HepG2 (cell line): ENCODE results near the gene CCDC180.

ENCODE experiments used
- CBX5 ChIP-seq: sonication (generic); formaldehyde crosslinking; IDR thresholded peaks from 2 replicates; pipeline ENCODE4 v1.4.0; 2020; ENCODE audit warnings: missing genetic modification reagents, borderline replicate concordance
- CTCF ChIP-seq: sonication (generic); formaldehyde crosslinking; IDR thresholded peaks from 2 replicates; pipeline ENCODE4 v1.5.0; 2020; ENCODE audit warnings: mild to moderate bottlenecking, missing genetic modification reagents, moderate library complexity
- EP300 ChIP-seq, 3 experiments: sonication (generic) in 1 of 3; formaldehyde crosslinking in 1 of 3; IDR thresholded peaks; 2 replicates each; pipeline versions ENCODE4 v1.5.1 to v1.6.1; 2011 to 2020; ENCODE audit warnings: low read depth in 2 of 3, low read length in 2 of 3, borderline replicate concordance in 1 of 3, improper control_type of control experiment in 1 of 3, mild to moderate bottlenecking in 1 of 3, missing genetic modification reagents in 1 of 3, moderate library complexity in 1 of 3
- ETS1 ChIP-seq: sonication (generic); formaldehyde crosslinking; IDR thresholded peaks from 2 replicates; pipeline ENCODE4 v1.4.0; 2020; ENCODE audit warnings: missing genetic modification reagents
- GPN1 ChIP-seq: sonication (generic); formaldehyde crosslinking; IDR thresholded peaks from 2 replicates; pipeline ENCODE4 v1.5.1; 2020; ENCODE audit warnings: missing genetic modification reagents, borderline replicate concordance
- MAF1 ChIP-seq: sonication (generic); formaldehyde crosslinking; IDR thresholded peaks from 2 replicates; pipeline ENCODE4 v1.5.0; 2020; ENCODE audit warnings: missing genetic modification reagents, borderline replicate concordance
- POLR2A ChIP-seq, 2 experiments: IDR thresholded peaks; 2 replicates each; pipeline ENCODE4 v1.6.1; 2011; ENCODE audit warnings: low read depth in 2 of 2, low read length in 2 of 2, mild to moderate bottlenecking in 1 of 2, moderate library complexity in 1 of 2; ENCODE audit not compliant: insufficient read depth in 1 of 2
- ZKSCAN1 ChIP-seq: fragments of 150-350 bp; IDR thresholded peaks from 2 replicates; pipeline ENCODE4 v1.6.1; 2014; ENCODE audit warnings: low read length
- ZNF562 ChIP-seq: sonication (generic); formaldehyde crosslinking; IDR thresholded peaks from 2 replicates; pipeline ENCODE4 v1.8.0; 2022; ENCODE audit warnings: missing genetic modification reagents, borderline replicate concordance
- ZNF850 ChIP-seq: sonication (generic); formaldehyde crosslinking; conservative IDR thresholded peaks from 2 replicates; pipeline ENCODE4 v1.9.0; 2021; ENCODE audit warnings: mild to moderate bottlenecking, missing genetic modification reagents
- TF ChIP-seq, protein P1 (sequence below): sonication (generic); formaldehyde crosslinking; IDR thresholded peaks from 2 replicates; pipeline ENCODE4 v1.4.0; 2020; ENCODE audit warnings: missing genetic modification reagents
- TF ChIP-seq, protein P2 (sequence below): sonication (generic); formaldehyde crosslinking; IDR thresholded peaks from 2 replicates; pipeline ENCODE4 v1.8.0; 2023; ENCODE audit warnings: mild to moderate bottlenecking, missing genetic modification reagents

- TF ChIP-seq, protein P1, sequence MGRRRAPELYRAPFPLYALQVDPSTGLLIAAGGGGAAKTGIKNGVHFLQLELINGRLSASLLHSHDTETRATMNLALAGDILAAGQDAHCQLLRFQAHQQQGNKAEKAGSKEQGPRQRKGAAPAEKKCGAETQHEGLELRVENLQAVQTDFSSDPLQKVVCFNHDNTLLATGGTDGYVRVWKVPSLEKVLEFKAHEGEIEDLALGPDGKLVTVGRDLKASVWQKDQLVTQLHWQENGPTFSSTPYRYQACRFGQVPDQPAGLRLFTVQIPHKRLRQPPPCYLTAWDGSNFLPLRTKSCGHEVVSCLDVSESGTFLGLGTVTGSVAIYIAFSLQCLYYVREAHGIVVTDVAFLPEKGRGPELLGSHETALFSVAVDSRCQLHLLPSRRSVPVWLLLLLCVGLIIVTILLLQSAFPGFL = no peak
- no peak for TF ChIP-seq GPN1 (CRISPR knock-in tag)
- TF ChIP-seq, protein P2, sequence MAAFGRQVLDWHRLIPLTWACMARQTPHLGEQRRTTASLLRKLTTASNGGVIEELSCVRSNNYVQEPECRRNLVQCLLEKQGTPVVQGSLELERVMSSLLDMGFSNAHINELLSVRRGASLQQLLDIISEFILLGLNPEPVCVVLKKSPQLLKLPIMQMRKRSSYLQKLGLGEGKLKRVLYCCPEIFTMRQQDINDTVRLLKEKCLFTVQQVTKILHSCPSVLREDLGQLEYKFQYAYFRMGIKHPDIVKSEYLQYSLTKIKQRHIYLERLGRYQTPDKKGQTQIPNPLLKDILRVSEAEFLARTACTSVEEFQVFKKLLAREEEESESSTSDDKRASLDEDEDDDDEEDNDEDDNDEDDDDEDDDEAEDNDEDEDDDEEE (CRISPR knock-in tag) = no peak
- TF ChIP-seq ZNF562 = no peak
- no peak for TF ChIP-seq ETS1 (CRISPR knock-in tag)
- TF ChIP-seq CBX5 (CRISPR knock-in tag) = no peak
- TF ChIP-seq MAF1 (CRISPR knock-in tag) = no peak
- TF ChIP-seq ZNF850 (CRISPR knock-in tag) = no peak
- no peak for TF ChIP-seq POLR2A (IDR thresholded peaks at IDR 0.05; ENCODE audit: insufficient read depth in 1 of 2, low read depth in 2 of 2, low read length in 2 of 2)
- no peak for TF ChIP-seq CTCF (CRISPR knock-in tag)
- no peak for TF ChIP-seq ZKSCAN1
- no peak for TF ChIP-seq EP300 (IDR thresholded peaks at IDR 0.05; ENCODE audit: low read depth in 2 of 2, low read length in 2 of 2)
- TF ChIP-seq EP300 (CRISPR knock-in tag; IDR thresholded peaks at IDR 0.05; ENCODE audit: borderline replicate concordance) = no peak
These were observed 20.1 kb downstream of the CCDC180 start for GRCh38 chr9:97327562-97327961.
